Heart left ventricle (tissue), 16 donors: ENCODE results near the gene SERPINB4. TPM values are rescaled to one million over a fixed set of nuclear protein-coding genes. Genes with fewer than 3 reads are reported as not detected.
"Not testable (repeated sequence)": the region's sequence is repeated elsewhere in the genome, so short reads cannot be mapped to it uniquely, and the experiment has no call there.

ENCODE experiments used
- ATAC-seq, 4 donors: fragments of 200-7000 bp; cut with Tn5 transposase; one replicate each; pipeline ENCODE4 v1.9.1; 2020 to 2022; ENCODE audit warnings: moderate library complexity in 4 of 4, mild to moderate bottlenecking in 3 of 4, moderate number of reproducible peaks in 1 of 4
- DNase-seq, 5 donors: peaks; one replicate each; pipeline ENCODE4 v3.0.0-alpha.2; 2020
- H3K27ac ChIP-seq, 12 donors: fragments of 200-600 bp; sonication (generic) in 4 of 12; one replicate each; pipeline versions ENCODE4 v1.5.0 to v1.8.0; 2016 to 2022; ENCODE audit warnings: mild to moderate bottlenecking in 2 of 12
- H3K27me3 ChIP-seq, 9 donors: fragments of 200-600 bp; sonication (generic) in 2 of 9; one replicate each; pipeline versions ENCODE4 v1.5.1 to v1.8.0; 2016 to 2022; ENCODE audit warnings: mild to moderate bottlenecking in 3 of 9
- H3K36me3 ChIP-seq, 9 donors: fragments of 200-600 bp; sonication (generic) in 2 of 9; one replicate each; pipeline versions ENCODE4 v1.5.0 to v1.8.0; 2018 to 2022; ENCODE audit warnings: mild to moderate bottlenecking in 2 of 9
- H3K4me1 ChIP-seq, 12 donors: fragments of 200-600 bp; sonication (generic) in 4 of 12; one replicate each; pipeline versions ENCODE4 v1.5.0 to v1.8.0; 2016 to 2022; ENCODE audit warnings: mild to moderate bottlenecking in 3 of 12
- H3K4me3 ChIP-seq, 12 donors: fragments of 200-600 bp; sonication (generic) in 4 of 12; one replicate each; pipeline versions ENCODE4 v1.5.0 to v1.8.0; 2017 to 2022; ENCODE audit warnings: mild to moderate bottlenecking in 9 of 12, moderate library complexity in 4 of 12
- H3K9me3 ChIP-seq, 12 donors: fragments of 200-600 bp; sonication (generic) in 4 of 12; one replicate each; pipeline versions ENCODE4 v1.5.0 to v1.8.0; 2016 to 2022; ENCODE audit warnings: mild to moderate bottlenecking in 1 of 12
- CTCF ChIP-seq, 12 donors: fragments of 200-600 bp; sonication (generic) in 4 of 12; IDR thresholded peaks; one replicate each; pipeline versions ENCODE4 v1.5.0 to v1.8.0; 2018 to 2022; ENCODE audit warnings: antibody characterized with exemption in 12 of 12, mild to moderate bottlenecking in 5 of 12
- POLR2A ChIP-seq, 2 donors: fragments of 450-650 bp; IDR thresholded peaks; one replicate each; pipeline ENCODE4 v1.6.1; 2017; ENCODE audit warnings: antibody characterized with exemption in 2 of 2, mild to moderate bottlenecking in 2 of 2, moderate library complexity in 2 of 2
- WGBS, 4 donors: extraction: QIAGEN DNeasy Blood & Tissue Kit in 2 of 4; methylation state at CpG; one replicate each; pipeline versions ENCODE4 v1.1.5 to v1.1.7; 2013 to 2018; 5-methylcytosine and 5-hydroxymethylcytosine counted together
- intact Hi-C, 10 donors: fragments of 100-400 bp; cut with DNase I; formaldehyde crosslinking; loops; one replicate each; pipeline versions ENCODE4 v1.11.1 to v1.14.2; 2022
- polyA plus RNA-seq, 2 donors: library from polyadenylated mRNA; stranded (reverse); fragments of 200-250 nt; gene quantifications; one replicate each; pipeline ENCODE4 v1.2.3, GENCODE V29; 2013
- total RNA-seq, 9 donors: library from RNA; depleted of rRNA in 2 of 9; stranded (reverse); fragments of >200 nt in 2 of 9; fragmentation: NEBNext Ultra II Directional in 3 of 9; extraction: Animal tissue kit (Norgen Biotek cat#: 25700) in 3 of 9; gene quantifications; one replicate each; pipeline versions ENCODE4 v1.1.0 to v1.2.4, GENCODE V29; 2016 to 2023
- donor health status: ischemic (EF 13 %, LVEDD 7.1; RV severe dilation, severe dysfunction).
- donor health status: healthy with polysubstance abuse.
- donor health status: DM: no; HTN: yes; CAD: no.
- donor health status: DM: no; HTN: no; CAD: no.
- donor health status: ischemic (EF 25% LVEDD 6.9; RV normal size, moderate dysfunction).
- donor health status: ischemic (EF 25% LVEDD 5.7; RV mildly dilated, moderate dysfunction).
- donor health status: healthy.
- donor health status: DM: yes; HTN: yes; CAD: no.
- donor health status: ischemic (EF 35%, LVEDD 5.7; RV mildly dilated, moderate dysfunction).
- donor health status: nonischemic (EF 11% LVEDD 7.7; RV severe dilation, severe dysfunction).
- donor health status: DM: yes; HTN: yes; CAD: no.
- donor health status: PGD.
- donor health status: ischemic (EF 29% LVEDD 5.4; RV normal size, mild dysfunction).
- donor health status: nonischemic (EF 23%, LVEDD 6.1; RV moderate dilation, normal function).

The SERPINB4 gene
- total and polyA plus RNA-seq, 11 donors = 0.85 TPM; not detected in 10

GRCh38 chr18:63648241-63648640 lies 4.2 kb upstream of the SERPINB4 start:
- intact Hi-C loops = loop anchor here in 1 of 10 donors (10.0 kb wide), 1 partner anchor 63 kb away; the partner anchor contains the start of gene SERPINB13
- Histone ChIP-seq H3K27me3 (no peaks in the 10 kb centered on the region), H3K4me3 (no peak overlapping the region), H3K9me3 (no peaks in the 10 kb centered on the region), H3K27ac (no peak overlapping the region), H3K36me3 (no peaks in the 10 kb centered on the region), H3K4me1 (no peaks in the 10 kb centered on the region)
- ATAC-seq (no peak), DNase-seq (no peak)
- 61 to 68% (median 65%) methylated on average over 7 of the region's 7 CpGs for WGBS, 4 donors
- TF ChIP-seq POLR2A (IDR thresholded peaks at IDR 0.05) (no peak), CTCF (IDR thresholded peaks at IDR 0.05) (no peak)

- H3K4me1 ChIP-seq = no peaks in the 10 kb centered on the region
- TF ChIP-seq CTCF (IDR thresholded peaks at IDR 0.05) = no peak
- TF ChIP-seq POLR2A (IDR thresholded peaks at IDR 0.05) = no peak
- no peak overlapping the region for H3K4me3 ChIP-seq
- H3K9me3 ChIP-seq = no peaks in the 10 kb centered on the region
- no peak overlapping the region for H3K27ac ChIP-seq
- DNase-seq (no peak), ATAC-seq (no peak)
- intact Hi-C loops = loop anchor here in 1 of 10 donors (10.0 kb wide), 1 partner anchor 62 kb away; the partner anchor contains the start of gene SERPINB13
- no peaks in the 10 kb centered on the region for H3K36me3 ChIP-seq
- no peaks in the 10 kb centered on the region for H3K27me3 ChIP-seq
These were observed 2.9 kb upstream of the SERPINB4 start for GRCh38 chr18:63646936-63647335.

- ATAC-seq, H3K27me3 ChIP-seq, H3K4me1 ChIP-seq, H3K27ac ChIP-seq, H3K4me3 ChIP-seq, H3K9me3 ChIP-seq, H3K36me3 ChIP-seq, DNase-seq: not testable (repeated sequence)
- intact Hi-C loops = loop anchor here in 1 of 10 donors (10.0 kb wide), 1 partner anchor 60 kb away; the partner anchor contains the start of gene SERPINB13
- WGBS, 4 donors = 22 to 93% (median 62%) methylated on average over 1 of the region's 1 CpG
These were observed 638 bp upstream of the SERPINB4 start for GRCh38 chr18:63644694-63645093.

GRCh38 chr18:63642668-63643356 lies 1.2 kb downstream of the SERPINB4 start:
- intact Hi-C loops = loop anchor here in 1 of 10 donors (10.0 kb wide), 1 partner anchor 58 kb away; the partner anchor contains the start of gene SERPINB13
- H3K4me1 ChIP-seq, H3K36me3 ChIP-seq, H3K27me3 ChIP-seq, H3K4me3 ChIP-seq, DNase-seq, H3K9me3 ChIP-seq, H3K27ac ChIP-seq, ATAC-seq: not testable (repeated sequence)
- 89 to 93% (median 92%) methylated on average over 4 of the region's 4 CpGs for WGBS, 4 donors

GRCh38 chr18:63641157-63641680 lies 2.8 kb downstream of the SERPINB4 start:
- not testable (repeated sequence) for H3K9me3 ChIP-seq, H3K36me3 ChIP-seq, H3K4me1 ChIP-seq, ATAC-seq, H3K27me3 ChIP-seq, H3K27ac ChIP-seq, DNase-seq, H3K4me3 ChIP-seq
- intact Hi-C loops = loop anchor here in 1 of 10 donors (10.0 kb wide), 1 partner anchor 56 kb away; the partner anchor contains the start of gene SERPINB13
- 69 to 75% (median 73%) methylated on average over 4 of the region's 4 CpGs for WGBS, 4 donors
